Measurements from ENCODE around the gene FBXL7. TPM values are rescaled to one million over a fixed set of nuclear protein-coding genes. Genes with fewer than 3 reads are reported as not detected.

The FBXL7 gene
- total and polyA plus RNA-seq, 2 of the 8 experiments (the other 6 are each of a cell fraction or from before 2014, with no cell fraction given) = 17.7 to 17.8 TPM

DNA sequence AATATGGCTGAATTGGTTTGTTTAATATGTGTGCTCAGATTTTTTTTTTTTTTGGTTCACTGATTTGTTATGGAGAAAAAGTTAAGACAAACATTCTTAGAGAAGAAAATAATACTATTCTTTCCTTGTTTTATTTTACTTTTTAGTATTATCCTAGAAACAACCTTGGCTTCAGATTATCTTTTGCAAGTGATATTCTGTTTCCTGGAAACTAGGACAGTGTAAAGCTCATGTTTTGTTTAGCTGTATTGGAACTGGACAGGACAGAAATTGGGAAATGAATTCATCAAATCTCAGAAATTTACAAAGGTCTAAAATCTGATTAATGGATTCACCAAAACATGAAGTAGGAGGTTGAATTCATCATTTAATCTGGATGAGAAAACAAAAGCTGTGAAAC, 130.5 kb downstream of the FBXL7 start (continued):
- TF ChIP-seq, protein P1, sequence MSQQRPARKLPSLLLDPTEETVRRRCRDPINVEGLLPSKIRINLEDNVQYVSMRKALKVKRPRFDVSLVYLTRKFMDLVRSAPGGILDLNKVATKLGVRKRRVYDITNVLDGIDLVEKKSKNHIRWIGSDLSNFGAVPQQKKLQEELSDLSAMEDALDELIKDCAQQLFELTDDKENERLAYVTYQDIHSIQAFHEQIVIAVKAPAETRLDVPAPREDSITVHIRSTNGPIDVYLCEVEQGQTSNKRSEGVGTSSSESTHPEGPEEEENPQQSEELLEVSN (IDR thresholded peaks at IDR 0.05) = no peak
- TF ChIP-seq BRCA1 (IDR thresholded peaks at IDR 0.05; ENCODE audit: low read depth, low read length) = no peak
- TF ChIP-seq SIRT6 (IDR thresholded peaks at IDR 0.05; ENCODE audit: low read length) = no peak
- no peak for TF ChIP-seq SAP30 (IDR thresholded peaks at IDR 0.05; ENCODE audit: insufficient read depth, insufficient replicate concordance, low read length)
- TF ChIP-seq SUZ12 (IDR thresholded peaks at IDR 0.05; ENCODE audit: low read length) = no peak
- no peak for TF ChIP-seq TAF1 (IDR thresholded peaks at IDR 0.05; ENCODE audit: low read depth, low read length)
- TF ChIP-seq SRF (IDR thresholded peaks at IDR 0.05; ENCODE audit: low read depth, low read length) = no peak
- TF ChIP-seq EZH2 (IDR thresholded peaks at IDR 0.05; ENCODE audit: low read depth, low read length, severe bottlenecking) = no peak
- TF ChIP-seq RNF2 (IDR thresholded peaks at IDR 0.05; ENCODE audit: borderline replicate concordance, low read depth, low read length, missing control alignments, poor library complexity, severe bottlenecking) = no peak
- no peak for TF ChIP-seq RXRA (IDR thresholded peaks at IDR 0.05; ENCODE audit: insufficient read depth, low read depth, low read length)
- TF ChIP-seq ATF2 (IDR thresholded peaks at IDR 0.05; ENCODE audit: low read length) = no peak
- TF ChIP-seq GABPA (IDR thresholded peaks at IDR 0.05; ENCODE audit: borderline replicate concordance, insufficient read depth, low read length) = no peak
- no peak for TF ChIP-seq JUN (IDR thresholded peaks at IDR 0.05; ENCODE audit: low read depth, low read length)
- TF ChIP-seq RBBP5 (IDR thresholded peaks at IDR 0.05; ENCODE audit: borderline replicate concordance, low read depth, low read length) = no peak
- no peak for TF ChIP-seq TEAD4 (IDR thresholded peaks at IDR 0.05; ENCODE audit: low read depth, low read length)
- TF ChIP-seq YY1 (IDR thresholded peaks at IDR 0.05; ENCODE audit: low read depth, low read length) = no peak
- no peak for TF ChIP-seq CBX5 (IDR thresholded peaks at IDR 0.05; ENCODE audit: low read depth, low read length)
- TF ChIP-seq SIN3A (conservative IDR thresholded peaks at IDR 0.05 in 1 of 2, IDR thresholded peaks at IDR 0.05 in 1 of 2; ENCODE audit: low read depth in 1 of 2, low read length in 2 of 2) = no peak
- TF ChIP-seq TCF12 (IDR thresholded peaks at IDR 0.05; ENCODE audit: low read depth, low read length) = no peak

Data from H1 (cell line).